ENCODE results near the gene CTNNA2.

DNA sequence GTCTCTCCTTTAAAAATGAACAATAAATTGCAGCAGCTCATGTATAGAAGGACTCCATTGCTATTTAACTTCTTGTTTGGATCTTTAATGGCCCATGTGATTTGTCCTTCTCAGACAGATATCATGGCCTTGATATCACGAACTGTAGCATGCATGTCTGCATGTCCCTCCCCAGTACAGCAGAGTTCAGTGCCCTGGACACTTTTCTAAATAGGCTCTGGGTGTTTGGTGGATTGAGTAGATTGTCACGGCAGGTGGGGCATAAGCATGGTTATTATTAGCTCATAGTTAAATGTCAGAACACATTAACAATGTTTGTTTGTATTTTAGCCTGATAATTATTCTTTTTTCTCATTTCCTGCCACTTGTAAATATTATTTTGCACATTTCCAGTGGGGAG, 673.4 kb downstream of the CTNNA2 start:
- TF ChIP-seq CTCF (IDR thresholded peaks at IDR 0.05) (no peak), POLR2AphosphoS5 (IDR thresholded peaks at IDR 0.05; ENCODE audit: low read depth, low read length) (no peak), TCF7L2 (IDR thresholded peaks at IDR 0.05; ENCODE audit: low read depth, low read length) (no peak)

Measured in Panc1 (cell line).